Measurements from ENCODE around the gene C19orf67. TPM values are rescaled to one million over a fixed set of nuclear protein-coding genes. Genes with fewer than 3 reads are reported as not detected.

Gene C19orf67
- total RNA-seq, 1 donor: not detected

DNA sequence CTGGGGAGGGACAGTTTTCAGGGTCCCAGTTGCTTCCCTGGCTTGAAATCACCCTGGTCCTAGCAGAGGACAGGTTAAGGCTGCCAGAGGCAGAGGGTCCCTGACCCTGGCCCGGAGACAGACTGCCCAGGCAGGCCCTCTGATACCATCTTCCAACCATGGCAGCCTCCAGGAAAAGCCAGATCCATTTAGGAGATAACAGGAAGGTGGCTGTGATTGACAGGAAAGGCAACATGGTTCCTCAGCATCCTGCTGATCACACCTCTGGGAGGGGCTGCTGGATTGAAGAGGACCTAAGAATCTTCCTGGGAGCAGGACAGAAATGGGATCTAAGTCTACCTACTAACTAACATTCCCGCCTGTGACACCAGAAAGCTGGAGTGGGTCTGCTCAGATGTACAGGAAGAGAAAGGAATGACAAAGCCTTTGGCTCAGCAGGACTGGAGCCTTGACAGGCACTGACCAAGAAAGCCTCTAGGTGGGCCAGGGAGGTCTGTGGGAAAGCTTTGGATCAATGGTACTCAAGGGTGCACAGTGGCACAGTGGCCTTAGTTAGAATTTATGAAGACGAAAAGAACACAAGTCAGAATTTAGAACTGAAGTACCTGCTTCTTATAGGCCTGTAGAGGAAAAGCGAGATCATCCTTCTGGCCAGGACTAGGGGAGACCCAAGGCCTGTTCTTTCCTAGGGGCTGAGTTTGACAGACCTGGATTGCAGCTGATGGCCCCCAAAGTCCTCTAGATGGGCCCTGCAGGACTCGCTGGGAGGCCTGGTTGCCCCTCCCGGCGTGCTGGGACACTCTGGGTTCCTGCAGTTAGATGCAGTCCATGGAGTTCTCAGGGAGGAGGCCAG lies 34.3 kb upstream of the C19orf67 start:
- TF ChIP-seq, protein P1, sequence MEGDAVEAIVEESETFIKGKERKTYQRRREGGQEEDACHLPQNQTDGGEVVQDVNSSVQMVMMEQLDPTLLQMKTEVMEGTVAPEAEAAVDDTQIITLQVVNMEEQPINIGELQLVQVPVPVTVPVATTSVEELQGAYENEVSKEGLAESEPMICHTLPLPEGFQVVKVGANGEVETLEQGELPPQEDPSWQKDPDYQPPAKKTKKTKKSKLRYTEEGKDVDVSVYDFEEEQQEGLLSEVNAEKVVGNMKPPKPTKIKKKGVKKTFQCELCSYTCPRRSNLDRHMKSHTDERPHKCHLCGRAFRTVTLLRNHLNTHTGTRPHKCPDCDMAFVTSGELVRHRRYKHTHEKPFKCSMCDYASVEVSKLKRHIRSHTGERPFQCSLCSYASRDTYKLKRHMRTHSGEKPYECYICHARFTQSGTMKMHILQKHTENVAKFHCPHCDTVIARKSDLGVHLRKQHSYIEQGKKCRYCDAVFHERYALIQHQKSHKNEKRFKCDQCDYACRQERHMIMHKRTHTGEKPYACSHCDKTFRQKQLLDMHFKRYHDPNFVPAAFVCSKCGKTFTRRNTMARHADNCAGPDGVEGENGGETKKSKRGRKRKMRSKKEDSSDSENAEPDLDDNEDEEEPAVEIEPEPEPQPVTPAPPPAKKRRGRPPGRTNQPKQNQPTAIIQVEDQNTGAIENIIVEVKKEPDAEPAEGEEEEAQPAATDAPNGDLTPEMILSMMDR (IDR thresholded peaks at IDR 0.05; ENCODE audit: insufficient read depth, low read depth, low read length): no peak
- no peak overlapping the region for H3K4me3 ChIP-seq (ENCODE audit: low read depth, low read length)
- no peak for DNase-seq (ENCODE audit: low read depth)

DNA sequence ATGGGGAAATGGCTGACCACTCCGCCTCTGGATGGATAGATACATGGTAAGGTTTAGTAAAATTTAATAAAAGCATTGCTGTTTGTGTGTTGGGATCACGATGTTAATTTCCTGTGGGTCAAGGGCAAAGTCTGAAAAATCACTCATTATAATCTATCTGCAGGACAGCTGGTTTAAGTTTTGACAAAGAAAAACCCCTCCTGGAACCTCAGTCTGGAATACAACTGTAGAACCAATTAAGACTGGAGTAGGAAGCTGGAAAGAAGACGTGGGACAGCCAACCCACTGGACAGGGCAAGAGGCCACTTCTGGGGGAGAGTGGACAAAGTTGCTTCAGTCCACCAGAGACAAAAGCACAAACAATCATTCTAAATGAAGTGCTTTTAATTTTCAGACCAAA lies 33.6 kb upstream of the C19orf67 start:
- no peak for DNase-seq (ENCODE audit: low read depth)
- peak overlapping the region; percentile 56 for H3K4me3 ChIP-seq (ENCODE audit: low read depth, low read length)
- TF ChIP-seq, protein P1 (IDR thresholded peaks at IDR 0.05; ENCODE audit: insufficient read depth, low read depth, low read length): no peak

DNA sequence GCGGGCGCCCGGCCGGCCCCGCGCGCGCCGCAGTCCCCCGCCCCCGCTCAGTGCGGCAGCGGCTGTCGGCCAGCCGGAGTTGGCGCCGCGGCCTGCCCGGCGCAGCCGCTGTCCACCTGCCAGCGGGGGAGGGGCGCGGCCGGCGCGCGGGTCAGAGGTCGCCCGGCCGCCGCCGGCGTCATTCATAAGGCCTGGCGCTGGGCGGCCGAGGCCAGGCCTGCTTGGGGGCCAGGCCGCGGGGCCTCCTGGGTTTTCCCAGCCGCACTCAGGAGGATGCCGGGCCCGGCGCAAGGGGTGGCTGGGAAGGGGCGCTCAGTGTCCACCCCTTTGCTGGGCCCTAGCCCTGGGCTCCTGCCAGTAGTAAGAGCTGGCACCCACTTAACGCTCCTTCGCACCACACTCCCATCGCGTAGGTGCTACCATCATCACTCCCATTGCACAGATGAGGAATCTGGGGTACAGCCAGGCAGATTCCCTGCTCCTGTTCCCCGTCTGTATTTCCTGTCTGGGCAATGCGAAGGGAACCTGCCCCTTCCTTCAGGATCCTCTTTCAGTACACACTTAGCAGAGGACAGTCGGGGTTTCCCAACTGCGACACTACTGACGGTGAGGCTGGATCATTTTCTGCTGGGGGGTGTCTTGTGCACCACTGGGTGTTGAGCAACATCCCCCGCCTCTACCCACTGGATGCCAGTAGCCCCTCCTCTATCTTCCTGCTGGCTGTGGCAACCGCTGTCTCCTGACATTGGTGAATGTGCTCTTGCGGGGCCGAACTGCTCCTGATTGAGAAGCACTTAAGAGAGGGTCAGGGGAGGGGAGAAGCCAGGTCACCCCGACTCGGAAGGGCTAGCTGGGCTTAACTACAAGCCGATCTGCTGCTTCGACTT lies 32.8 kb upstream of the C19orf67 start:
- DNase-seq (ENCODE audit: low read depth): peak; percentile 94
- TF ChIP-seq, protein P1 (IDR thresholded peaks at IDR 0.05; ENCODE audit: insufficient read depth, low read depth, low read length): no peak
- H3K4me3 ChIP-seq (ENCODE audit: low read depth, low read length): peak overlapping the region; percentile 56

DNA sequence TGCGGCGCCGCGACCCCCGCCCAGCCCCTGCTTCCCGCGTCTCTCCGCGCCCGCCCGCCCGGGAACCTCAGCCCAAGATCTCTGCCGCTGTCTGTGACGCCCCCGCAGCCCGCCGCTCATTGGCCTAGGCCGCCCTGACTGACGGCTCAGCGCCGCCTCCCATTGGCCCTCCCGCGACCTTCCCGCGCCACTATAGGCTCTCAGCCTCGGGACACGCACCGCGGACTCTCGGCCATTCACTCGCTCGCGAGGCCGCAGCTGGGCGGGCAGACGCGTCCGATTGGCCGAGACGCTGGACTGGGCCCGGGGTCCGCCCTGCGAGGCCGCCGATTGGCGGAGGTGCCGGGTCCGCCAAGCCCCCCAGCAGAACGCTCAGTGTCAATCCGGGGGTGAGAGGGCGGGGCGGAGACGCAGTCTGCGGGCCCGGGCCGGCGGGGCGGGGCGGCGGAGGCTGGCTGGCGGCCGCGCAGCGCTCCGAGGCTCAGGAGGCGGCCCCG lies 32.1 kb upstream of the C19orf67 start, which contains the start of gene PRKACA:
TSS of gene PRKACA (minus strand) at position 95 of the 497 bp plus-strand sequence. CDS start 215 bp downstream, outside the sequence.
- peak within 1 kb of the TSS; percentile 91 for H3K4me3 ChIP-seq (ENCODE audit: low read depth, low read length)
- peak; percentile 99 for DNase-seq (ENCODE audit: low read depth)
- TF ChIP-seq, protein P1 (IDR thresholded peaks at IDR 0.05; ENCODE audit: insufficient read depth, low read depth, low read length): no peak

DNA sequence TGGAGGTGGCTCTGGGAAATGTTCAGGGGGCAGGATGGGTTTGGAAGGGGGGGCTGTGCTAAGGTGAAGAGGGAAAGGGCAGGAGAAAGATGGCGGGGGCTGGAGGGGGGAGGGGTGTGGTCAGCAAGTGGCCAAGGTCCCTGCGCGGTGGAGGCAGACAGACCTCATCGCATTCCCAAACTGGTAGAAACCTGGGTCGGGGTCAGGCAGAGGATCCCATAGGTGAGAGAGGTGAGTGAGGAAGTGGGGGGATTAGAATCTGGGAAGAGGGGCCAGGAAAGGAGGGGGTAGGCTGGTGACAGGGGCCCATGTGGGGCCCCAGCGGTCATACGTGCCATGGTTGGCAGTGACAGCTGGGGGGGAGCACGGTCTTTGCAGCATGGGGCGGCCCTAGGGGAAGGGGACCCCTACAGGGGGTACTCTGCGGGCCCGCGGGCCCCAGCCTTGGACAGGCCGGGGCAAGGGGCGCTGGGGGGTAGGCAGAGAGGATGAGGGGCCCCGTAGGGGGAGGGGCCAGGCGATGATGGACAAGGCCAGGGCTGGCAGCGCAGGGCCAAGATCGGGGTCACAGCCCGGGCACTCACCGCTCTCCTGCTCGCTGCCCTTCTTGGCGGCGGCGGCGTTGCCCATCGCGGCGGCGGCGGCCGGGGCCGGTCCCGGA lies 31.5 kb upstream of the C19orf67 start:
- H3K4me3 ChIP-seq (ENCODE audit: low read depth, low read length): peak overlapping the region; percentile 91
- no peak for DNase-seq (ENCODE audit: low read depth)
- TF ChIP-seq, protein P1 (IDR thresholded peaks at IDR 0.05; ENCODE audit: insufficient read depth, low read depth, low read length): no peak

DNA sequence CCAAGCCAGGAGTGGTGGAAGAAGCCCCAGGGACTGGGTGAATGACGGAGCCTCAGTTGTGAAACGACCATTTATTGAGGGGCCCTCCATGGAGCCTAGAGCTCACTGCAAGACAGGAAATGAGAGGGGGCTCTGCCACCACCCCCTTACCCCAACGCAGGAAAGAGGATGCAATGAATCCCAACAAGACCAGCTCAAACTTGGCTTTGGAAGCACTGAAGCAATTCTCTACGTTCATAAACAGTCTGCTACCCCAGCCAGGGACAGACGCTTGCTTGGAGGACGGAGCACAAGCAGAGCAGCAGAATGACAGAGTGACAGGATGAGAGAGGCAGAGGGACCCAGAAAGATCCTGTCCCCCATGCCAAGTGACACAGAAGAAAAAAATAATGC lies 30.9 kb upstream of the C19orf67 start:
- DNase-seq (ENCODE audit: low read depth): no peak
- H3K4me3 ChIP-seq (ENCODE audit: low read depth, low read length): peak overlapping the region; percentile 91
- TF ChIP-seq, protein P1 (IDR thresholded peaks at IDR 0.05; ENCODE audit: insufficient read depth, low read depth, low read length): no peak
